GM18526 (cell line): ENCODE results near the gene PPM1J.

Experiments
- POLR2A ChIP-seq: IDR thresholded peaks from 3 replicates; pipeline ENCODE4 v1.6.1; 2011; ENCODE audit not compliant: insufficient read length; ENCODE audit errors: extremely low read depth

PPM1J gene

GRCh38 chr1:112710586-112710985 is 4.5 kb downstream of the PPM1J start:
- no peak for TF ChIP-seq POLR2A

DNA sequence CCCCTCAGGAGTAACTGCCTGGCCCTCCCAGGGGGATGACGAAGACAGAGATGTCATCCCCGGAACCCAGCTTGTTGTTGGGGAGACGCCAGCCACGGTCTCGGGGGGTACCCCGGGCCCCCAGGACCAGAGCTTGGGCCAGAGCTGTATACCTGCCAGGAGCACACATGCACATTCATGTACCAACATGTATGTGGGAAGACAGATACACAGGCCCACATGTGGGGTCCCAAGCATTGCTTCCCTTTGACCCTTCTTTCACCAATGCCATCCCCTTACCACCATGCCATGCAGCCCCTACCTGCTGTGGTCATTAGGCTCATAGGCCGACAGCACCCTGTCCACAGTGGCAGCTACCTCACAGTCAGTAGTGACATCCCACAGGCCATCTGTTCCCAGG is 5.0 kb downstream of the PPM1J start:
- no peak for TF ChIP-seq POLR2A

- no peak for TF ChIP-seq POLR2A
Measured at GRCh38 chr1:112708489-112708888, 6.6 kb downstream of the PPM1J start.

DNA sequence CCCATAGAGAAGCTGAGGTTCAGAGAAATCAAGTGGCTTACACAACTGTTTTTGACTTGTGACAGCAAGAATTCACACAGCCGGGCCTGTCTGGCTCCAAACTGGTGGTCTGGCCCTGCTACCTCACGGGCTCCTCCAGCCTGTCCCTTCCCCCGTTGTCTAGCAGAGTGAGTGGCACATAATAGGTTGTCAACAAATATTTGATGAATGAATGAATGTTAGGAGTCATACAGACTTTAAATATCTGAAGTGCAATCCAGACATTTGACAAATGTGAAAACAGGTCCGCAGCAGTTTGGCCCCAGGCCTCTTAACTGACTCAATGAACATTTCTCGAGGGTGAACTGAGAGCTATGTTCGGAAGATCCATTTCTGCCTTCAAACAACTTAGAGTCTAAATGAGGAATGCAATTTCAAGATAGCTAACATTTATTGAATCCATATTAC is 7.1 kb downstream of the PPM1J start:
- TF ChIP-seq POLR2A: no peak

- TF ChIP-seq POLR2A: peak; percentile 14
Measured at GRCh38 chr1:112707221-112708001, 7.7 kb downstream of the PPM1J start.

DNA sequence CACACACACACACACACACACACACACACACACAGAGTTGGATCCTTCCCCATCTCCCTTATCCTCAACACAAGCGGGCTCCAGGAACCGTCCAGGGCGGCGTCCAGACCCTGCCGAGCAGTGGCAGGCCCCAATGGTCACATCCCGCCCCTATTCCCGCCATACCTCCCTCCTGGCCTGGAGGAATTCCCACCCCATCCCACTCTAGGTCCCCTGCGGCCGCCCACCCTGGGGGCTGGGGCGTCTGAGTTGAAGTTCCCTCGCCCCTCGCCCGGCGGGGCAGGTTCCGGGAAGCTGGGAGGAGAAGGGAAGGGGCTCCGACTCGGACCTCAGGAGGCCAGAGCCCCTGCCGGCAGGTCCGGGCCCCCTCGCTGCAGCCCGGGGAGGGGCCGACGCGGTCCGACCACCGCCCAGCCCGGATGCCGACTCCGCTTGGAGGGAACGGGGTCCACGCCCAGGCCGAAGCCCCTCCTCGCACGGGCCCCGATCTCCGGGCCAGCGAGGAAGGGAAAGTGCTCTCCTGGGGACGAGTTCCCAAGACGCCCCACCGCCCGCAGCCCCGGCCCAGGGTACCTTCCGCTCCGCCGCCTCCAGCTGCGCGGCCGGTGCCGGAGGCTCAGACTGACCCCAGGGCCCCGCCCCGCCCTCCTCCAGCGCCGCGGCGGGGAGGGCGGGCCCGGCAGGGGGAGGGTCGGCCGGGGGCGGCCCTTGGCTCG is 8.5 kb downstream of the PPM1J start, which contains the start of gene RHOC:
Gene RHOC (minus strand): TSS at position 623 of the 716 bp plus-strand sequence. CDS start 3,328 bp downstream, outside the sequence.
- TF ChIP-seq POLR2A: peak; percentile 63

- TF ChIP-seq POLR2A: peak; percentile 64
Measured at GRCh38 chr1:112704934-112705627, 10.1 kb downstream of the PPM1J start.

DNA sequence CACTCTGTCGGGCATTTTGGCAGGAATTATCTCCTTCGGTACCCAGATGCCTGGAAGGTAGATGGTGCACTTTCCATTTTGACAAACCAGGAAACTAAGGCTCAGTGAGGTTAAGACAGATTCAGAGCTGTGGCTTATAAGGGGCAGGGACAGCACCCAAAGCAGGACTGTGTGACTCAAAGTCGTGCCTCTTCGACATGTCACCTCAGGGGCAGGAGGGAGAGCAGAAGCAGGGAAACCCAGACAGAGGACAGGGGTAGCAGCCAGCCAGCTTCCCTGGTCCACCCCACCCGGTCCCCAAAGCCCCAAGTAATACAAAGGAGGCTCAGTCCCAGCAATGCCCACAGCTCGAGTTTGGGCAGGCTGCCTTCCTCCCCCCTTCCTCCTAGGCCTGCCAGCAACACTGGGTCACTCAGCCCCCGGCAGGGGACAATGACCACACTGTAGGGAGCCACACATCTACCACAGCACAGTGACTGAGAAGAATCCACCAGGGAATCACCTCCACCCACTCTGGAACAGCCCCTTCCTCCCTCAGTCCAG is 10.7 kb downstream of the PPM1J start:
- TF ChIP-seq POLR2A: no peak

GRCh38 chr1:112703706-112704105 is 11.4 kb downstream of the PPM1J start:
- TF ChIP-seq POLR2A: no peak

DNA sequence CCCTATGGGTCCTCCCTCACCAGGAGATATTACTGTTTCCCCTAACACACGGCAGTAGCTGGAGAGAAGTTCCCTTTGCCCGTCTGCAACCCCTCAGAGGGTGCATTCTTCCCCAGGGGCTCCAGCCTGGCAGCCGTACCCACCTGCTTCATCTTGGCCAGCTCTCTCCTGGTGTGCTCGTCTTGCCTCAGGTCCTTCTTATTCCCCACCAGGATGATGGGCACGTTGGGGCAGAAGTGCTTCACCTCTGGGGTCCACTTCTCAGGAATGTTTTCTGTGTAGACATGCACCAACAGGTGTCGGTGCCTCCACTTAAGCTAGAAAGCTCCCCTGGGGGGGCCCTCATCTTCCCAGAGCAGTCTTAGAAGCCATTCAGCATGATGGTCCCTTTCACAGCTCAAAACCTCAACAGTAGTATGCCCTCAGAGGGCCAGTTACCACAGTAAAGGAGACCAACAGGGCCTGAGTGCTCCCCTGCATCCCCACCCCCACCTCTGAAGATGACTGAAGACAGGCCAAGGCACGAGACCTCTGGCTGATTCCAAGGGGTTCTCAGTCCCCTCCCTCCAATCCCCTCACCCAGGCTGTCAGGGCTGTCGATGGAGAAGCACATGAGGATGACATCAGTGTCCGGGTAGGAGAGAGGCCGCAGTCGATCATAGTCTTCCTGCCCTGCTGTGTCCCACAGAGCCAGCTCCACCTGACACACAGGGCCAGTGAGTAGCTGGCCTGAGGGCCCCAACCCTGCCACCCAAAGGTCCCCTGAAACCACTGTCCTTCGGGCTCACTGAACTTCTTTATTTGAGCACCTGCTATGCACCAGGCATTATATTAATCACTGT is 12.5 kb downstream of the PPM1J start:
- TF ChIP-seq POLR2A: no peak

DNA sequence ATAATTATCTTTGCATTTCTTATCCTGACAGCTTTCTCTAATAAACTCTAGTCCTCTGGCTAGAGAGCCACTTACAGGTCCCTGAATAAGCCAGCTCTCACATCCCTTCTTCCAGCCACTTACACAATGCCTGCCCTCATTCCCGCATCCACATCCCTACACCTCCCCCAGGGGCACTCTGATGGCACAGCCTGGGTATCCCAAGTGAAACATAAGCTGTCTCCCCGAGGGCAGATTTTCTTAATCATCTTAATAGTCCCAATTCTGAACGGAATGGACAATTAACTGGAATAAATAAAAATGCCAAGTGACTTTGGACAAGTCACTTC is 13.1 kb downstream of the PPM1J start:
- TF ChIP-seq POLR2A: no peak

DNA sequence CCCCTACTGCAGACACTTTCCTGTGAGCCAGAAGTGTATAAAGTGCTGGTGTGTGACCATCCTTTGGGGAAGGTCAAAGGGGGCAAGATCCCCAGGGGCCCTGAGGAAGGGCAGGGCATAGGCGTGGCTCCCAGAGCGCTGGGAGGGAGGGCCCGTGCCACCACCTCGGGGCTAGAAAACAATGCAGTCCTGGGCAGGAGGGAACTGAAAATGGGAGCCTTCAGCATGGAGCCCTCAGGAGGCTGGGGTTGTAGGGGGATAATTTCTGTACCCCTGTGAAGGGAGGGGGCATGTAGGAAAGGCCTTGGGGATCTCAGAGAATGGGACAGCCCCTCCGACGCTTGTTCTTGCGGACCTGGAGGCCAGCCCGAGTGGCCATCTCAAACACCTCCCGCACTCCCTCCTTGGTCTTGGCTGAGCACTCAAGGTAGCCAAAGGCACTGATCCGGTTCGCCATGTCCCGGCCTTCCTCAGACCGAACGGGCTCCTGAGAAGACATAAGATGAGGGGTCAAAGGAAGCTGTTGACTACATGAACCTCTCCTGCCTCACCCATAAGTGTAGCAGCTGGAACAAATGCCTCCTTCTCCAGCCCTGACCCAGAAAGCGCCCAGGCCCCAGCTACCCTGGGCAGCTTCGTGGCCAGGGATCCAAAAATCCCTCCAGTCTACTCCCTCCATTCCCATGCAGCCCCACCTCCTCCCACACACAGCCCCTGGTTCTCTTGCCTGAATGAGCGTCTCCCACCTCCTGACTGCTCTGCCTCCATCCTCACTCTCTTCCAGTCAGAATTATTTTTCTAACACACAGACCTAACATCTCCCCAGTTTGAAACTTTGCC is 13.7 kb downstream of the PPM1J start:
- TF ChIP-seq POLR2A: no peak

GRCh38 chr1:112700290-112701226 is 14.6 kb downstream of the PPM1J start:
- peak; percentile 21 for TF ChIP-seq POLR2A
